ENCODE results near the gene WDR37.

DNA sequence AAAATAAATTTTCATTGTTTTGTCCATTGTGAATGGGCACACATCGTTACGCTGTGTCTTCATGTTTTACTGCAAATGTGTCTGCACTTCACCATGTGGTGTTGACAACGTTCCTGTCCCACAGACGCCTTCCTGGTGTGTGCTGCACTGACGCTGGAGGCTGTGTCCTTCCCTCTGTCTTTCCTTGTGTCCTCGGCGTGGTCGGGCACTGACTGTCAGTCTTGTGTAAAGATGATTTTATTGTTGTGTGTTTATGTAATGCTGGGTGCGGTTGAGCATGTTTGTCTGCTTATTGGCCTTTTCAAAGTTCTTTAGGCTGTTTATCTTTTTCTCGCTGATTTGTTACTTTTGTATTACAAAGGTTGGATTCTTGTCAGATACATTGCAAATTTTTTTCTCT lies 48.6 kb upstream of the WDR37 start:
- TF ChIP-seq TCF12 (IDR thresholded peaks at IDR 0.05; ENCODE audit: low read depth) (no peak), CREB1 (IDR thresholded peaks at IDR 0.05; ENCODE audit: low read depth) (no peak), TAF1 (IDR thresholded peaks at IDR 0.05; ENCODE audit: low read depth) (no peak), EP300 (IDR thresholded peaks at IDR 0.05; ENCODE audit: borderline replicate concordance) (no peak), FOXM1 (IDR thresholded peaks at IDR 0.05; ENCODE audit: borderline replicate concordance, low read depth) (no peak)
- TF ChIP-seq, protein P1, sequence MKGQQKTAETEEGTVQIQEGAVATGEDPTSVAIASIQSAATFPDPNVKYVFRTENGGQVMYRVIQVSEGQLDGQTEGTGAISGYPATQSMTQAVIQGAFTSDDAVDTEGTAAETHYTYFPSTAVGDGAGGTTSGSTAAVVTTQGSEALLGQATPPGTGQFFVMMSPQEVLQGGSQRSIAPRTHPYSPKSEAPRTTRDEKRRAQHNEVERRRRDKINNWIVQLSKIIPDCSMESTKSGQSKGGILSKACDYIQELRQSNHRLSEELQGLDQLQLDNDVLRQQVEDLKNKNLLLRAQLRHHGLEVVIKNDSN (IDR thresholded peaks at IDR 0.05): no peak

Measured in Ishikawa (cell line).